ENCODE results near the gene RUNX2. TPM values are rescaled to one million over a fixed set of nuclear protein-coding genes. Genes with fewer than 3 reads are reported as not detected.

The RUNX2 gene
- total and polyA plus RNA-seq, 2 of the 8 experiments (the other 6 are each of a cell fraction or from before 2014, with no cell fraction given): 0.26 to 1.2 TPM

DNA sequence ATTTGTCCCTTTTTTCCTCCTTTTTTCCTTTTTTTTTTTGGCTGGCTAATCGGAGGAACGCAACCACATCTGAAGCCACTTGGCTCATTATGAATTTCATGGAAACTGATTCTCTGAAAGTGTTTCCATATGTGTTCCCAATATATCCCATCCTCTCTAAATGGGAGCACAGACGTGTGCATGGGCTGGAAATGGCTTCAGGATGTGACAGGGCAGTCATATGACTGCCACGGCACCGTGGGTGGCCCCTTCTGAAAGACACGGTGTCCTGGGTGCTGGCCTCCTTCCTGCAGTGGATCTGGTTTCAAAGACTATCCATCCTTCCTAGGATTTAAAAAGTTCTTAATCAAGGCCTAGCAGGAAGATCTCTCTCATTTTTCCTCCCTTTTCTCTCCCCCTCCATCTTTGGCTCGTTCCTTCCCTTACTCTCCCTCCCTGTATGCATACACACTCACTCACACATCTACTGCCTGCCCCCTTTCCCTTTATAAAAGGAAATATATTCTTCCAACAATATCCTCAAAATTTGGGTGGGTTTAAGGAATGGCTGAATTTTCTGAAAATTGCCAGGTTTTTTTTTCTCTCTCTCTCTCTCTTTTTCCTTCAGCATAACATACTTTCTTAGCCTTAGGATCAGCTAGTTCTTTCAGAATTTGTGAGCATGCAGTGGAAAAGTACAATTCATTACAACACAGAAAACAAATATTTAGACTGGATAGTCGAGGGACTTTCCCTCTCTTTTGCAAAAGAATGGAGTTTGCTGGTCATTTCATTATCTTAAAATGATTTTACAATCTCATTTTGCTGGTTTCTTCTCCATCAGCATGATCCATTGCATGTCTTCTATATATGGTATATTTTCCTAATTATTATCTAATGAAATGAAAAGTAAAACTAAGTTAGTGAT is 210.8 kb downstream of the RUNX2 start:
- Histone ChIP-seq H3K18ac (ENCODE audit: extremely low read depth, low read length) (no peak overlapping the region), H3K56ac (replicated peaks; ENCODE audit: insufficient read length, low read depth, low read length) (no peak overlapping the region), H4K91ac (replicated peaks; ENCODE audit: insufficient read length, low read length) (no peak overlapping the region), H3K36me3 (ENCODE audit: control insufficient read depth in 2 of 4, insufficient read depth in 4 of 4, low read length in 3 of 4) (no peaks in the 10 kb centered on the region; a peak in 1 of 8 replicates), H3K4me1 (replicated peaks in 1 of 4; ENCODE audit: control insufficient read depth in 3 of 4, insufficient read depth in 4 of 4, low read length in 3 of 4) (peaks cover 0 to 3% (median 2%) of the 10 kb centered on the region in 4 experiments; a peak in 1 of 7 replicates), H3K23me2 (ENCODE audit: low read depth, low read length) (no peaks in the 10 kb centered on the region), H3K9ac (replicated peaks in 1 of 4; ENCODE audit: extremely low read depth in 1 of 4, low read depth in 3 of 4, low read length in 3 of 4) (no peak overlapping the region), H4K8ac (ENCODE audit: extremely low read depth, insufficient read depth, low read length) (no peak overlapping the region), H3K23ac (ENCODE audit: insufficient read length) (no peak overlapping the region), H3K27ac (ENCODE audit: low read depth, low read length) (no peak overlapping the region), H3K14ac (ENCODE audit: insufficient read length) (no peak overlapping the region), H2BK15ac (ENCODE audit: low read length) (no peak overlapping the region), H3K79me2 (ENCODE audit: control insufficient read depth in 1 of 2, insufficient read depth in 2 of 2, low read length in 2 of 2) (no peaks in the 10 kb centered on the region), H2BK12ac (ENCODE audit: low read depth, low read length) (no peak overlapping the region), H3K9me3 (ENCODE audit: insufficient read depth in 2 of 2, low read depth in 1 of 2, low read length in 1 of 2) (no peaks in the 10 kb centered on the region), H4K5ac (ENCODE audit: insufficient read length, low read depth, low read length) (no peak overlapping the region), H3K4me3 (ENCODE audit: extremely low read depth in 1 of 4, insufficient read depth in 2 of 4, low read depth in 3 of 4, low read length in 4 of 4) (no peak overlapping the region), H2AFZ (ENCODE audit: low read length) (no peak overlapping the region), H2BK120ac (replicated peaks; ENCODE audit: low read depth, low read length) (no peak overlapping the region), H3K27me3 (replicated peaks in 1 of 4; ENCODE audit: control insufficient read depth in 3 of 4, extremely low read depth in 1 of 4, insufficient read depth in 3 of 4, low read length in 3 of 4) (no peaks in the 10 kb centered on the region), H2BK5ac (ENCODE audit: low read depth, low read length) (no peak overlapping the region), H3K4ac (replicated peaks; ENCODE audit: insufficient read length, low read depth, low read length) (no peak overlapping the region), H4K20me1 (replicated peaks in 1 of 2; ENCODE audit: control insufficient read depth in 1 of 2, insufficient read depth in 2 of 2, low read length in 2 of 2) (no peaks in the 10 kb centered on the region), H3K79me1 (ENCODE audit: low read depth, low read length) (no peaks in the 10 kb centered on the region), H2AK5ac (ENCODE audit: low read depth, low read length) (no peak overlapping the region), H2BK20ac (ENCODE audit: low read length) (no peak overlapping the region), H3K4me2 (ENCODE audit: insufficient read depth in 1 of 2, low read depth in 2 of 2, low read length in 2 of 2) (no peak overlapping the region)
- no peak for FAIRE-seq
- DNase-seq (ENCODE audit: low read depth in 1 of 2, low spot score in 2 of 2): no peak
- WGBS, 2 experiments (ENCODE audit: extremely low coverage in 1 of 2, insufficient coverage in 1 of 2, insufficient read length in 1 of 2, insufficient replicate concordance in 2 of 2, low coverage in 1 of 2, low lambda C conversion rate in 2 of 2, missing lambda C conversion rate in 1 of 2): 85% methylated on average over 8 of the region's 8 CpGs; no CpG with 5 or more reads in 1 of the 2 experiments
- ChIA-PET POLR2A (ENCODE audit: partially characterized antibody) (no interaction called here), CTCF (ENCODE audit: partially characterized antibody) (no interaction called here)
- TF ChIP-seq SIN3A (conservative IDR thresholded peaks at IDR 0.05 in 1 of 2, IDR thresholded peaks at IDR 0.05 in 1 of 2; ENCODE audit: low read depth in 1 of 2, low read length in 2 of 2): no peak
- no peak for TF ChIP-seq HDAC2 (IDR thresholded peaks at IDR 0.05; ENCODE audit: borderline replicate concordance in 1 of 2, low read depth in 2 of 2, low read length in 2 of 2)

All from H1 (cell line).